RKO (cell line): ENCODE results near the gene EIF4G3.
"Not testable (repeated sequence)": the region's sequence is repeated elsewhere in the genome, so short reads cannot be mapped to it uniquely, and the experiment has no call there.

Source experiments
- DNase-seq: peaks from one replicate; pipeline ENCODE4 v3.0.0-alpha.2; 2016; ENCODE audit warnings: low spot score

Gene EIF4G3

DNA sequence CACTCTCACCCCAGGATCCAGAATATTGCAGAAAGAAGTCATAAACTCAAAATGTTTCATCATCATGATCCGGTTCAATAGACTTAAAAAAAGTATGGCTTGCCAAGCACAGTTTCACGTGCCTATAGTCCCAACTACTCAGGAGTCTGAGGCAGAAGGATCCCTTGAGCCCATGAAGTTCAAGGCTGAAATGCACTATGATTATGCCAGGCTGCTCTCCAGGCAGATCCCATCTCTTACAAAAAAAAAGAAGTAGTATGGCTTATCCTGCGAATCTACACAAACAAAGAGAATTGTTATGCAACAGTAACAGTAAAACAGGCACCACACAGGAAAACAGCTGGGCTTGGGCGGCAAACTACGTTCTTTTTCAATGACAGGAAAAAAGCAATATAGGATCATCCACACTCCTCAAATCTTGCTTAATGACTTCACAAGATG is 76.2 kb downstream of the EIF4G3 start:
- no peak for DNase-seq

DNA sequence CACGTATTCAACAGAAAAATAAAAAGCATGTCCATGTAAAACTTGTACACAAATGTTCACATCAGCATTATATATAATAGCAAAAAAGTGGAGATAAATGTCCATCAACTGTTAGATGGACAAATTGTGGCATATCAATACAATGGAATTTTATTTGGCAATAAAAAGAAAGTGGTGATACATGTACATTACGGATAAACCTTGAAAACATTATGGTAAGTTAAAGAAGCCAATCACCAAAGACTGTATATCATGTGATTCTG is 76.9 kb downstream of the EIF4G3 start:
- DNase-seq, result no peak

DNA sequence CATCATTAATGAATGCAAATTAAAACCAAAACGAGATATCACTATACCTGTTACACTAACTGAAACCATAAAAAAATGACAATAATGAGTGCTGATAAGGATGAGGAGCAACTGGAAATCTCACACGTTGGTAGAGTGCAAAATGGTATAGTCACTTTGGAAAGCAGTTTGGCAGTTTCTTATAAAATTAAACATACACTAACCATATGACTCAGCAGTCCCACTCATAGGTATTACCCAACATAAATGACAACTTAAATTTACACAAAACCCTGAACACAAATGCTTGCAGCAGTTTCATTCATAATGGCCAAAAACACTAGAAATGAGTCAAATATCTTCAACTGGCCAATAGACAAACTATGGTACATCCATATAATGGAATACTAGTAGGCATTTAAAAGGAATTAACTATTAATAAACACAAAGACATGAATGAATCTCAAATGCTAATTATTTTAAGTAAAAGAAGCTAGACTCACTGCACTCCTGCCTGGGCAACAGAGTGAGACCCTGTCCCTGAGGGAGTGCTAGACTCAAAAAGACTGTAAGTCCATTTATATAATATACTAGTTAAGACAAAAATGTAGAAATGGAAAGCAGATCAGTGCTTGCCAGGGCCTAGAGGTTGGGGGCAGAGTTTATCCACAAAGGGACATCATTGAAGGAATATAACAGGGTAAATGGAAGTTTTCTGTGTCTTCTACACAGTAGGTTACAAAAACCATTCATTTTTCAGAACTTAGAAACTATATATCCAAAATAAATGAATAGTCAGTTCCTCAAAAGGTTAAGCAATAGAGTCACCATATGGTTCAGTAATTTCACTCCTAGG is 77.4 kb downstream of the EIF4G3 start:
- peak; percentile 44 for DNase-seq

GRCh38 chr1:21098186-21098915 is 78.3 kb downstream of the EIF4G3 start:
- DNase-seq, result no peak

DNA sequence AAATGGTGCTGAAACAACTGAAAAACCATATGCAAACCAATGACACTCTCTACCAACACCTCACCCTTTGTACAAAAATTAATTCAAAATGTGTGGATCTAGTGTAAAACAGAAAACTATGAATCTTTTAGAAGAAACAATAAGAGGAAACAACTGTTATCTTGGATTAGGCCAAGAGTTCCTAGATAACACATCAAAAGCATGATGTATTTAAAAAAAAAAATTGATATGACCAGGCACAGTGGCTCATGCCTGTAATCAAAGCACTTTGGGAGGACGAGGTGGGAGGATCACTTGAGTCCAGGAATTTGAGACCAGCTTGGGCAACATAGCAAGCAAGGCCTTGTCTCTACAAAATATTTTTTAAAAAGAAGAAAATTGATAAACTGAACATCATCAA is 79.0 kb downstream of the EIF4G3 start:
- DNase-seq, result no peak

DNA sequence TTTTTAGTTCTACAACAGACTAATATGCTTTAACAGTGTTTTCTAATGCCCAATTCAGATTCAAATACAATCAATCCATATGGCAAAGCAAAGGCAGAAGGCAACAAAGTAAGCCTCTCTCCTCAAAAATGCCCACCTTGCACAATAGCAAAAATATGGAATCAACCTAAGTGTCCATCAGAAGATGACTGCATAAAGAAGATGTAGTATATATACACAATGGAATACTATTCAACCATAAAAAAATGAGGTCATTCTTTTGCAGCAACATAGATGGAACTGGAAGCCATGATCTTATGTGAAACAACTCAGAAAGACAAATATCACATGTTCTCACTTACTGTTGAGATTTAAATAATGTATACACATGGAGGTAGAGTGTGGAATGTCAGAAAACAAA is 80.7 kb downstream of the EIF4G3 start:
- no peak for DNase-seq

DNA sequence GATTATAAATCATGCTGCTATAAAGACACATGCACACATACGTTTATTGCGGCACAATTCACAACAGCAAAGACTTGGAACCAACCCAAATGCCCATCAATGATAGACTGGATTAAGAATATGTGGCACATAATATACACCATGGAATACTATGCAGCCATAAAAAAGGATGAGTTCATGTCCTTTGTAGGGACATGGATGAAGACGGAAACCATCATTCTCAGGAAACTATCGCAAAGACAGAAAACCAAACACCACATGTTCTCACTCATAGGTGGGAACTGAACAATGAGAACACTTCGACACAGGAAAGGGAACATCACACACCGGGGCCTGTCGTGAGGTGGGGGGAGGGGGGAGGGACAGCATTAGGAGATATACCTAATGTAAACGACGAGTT is 82.4 kb downstream of the EIF4G3 start:
- not testable (repeated sequence) for DNase-seq

DNA sequence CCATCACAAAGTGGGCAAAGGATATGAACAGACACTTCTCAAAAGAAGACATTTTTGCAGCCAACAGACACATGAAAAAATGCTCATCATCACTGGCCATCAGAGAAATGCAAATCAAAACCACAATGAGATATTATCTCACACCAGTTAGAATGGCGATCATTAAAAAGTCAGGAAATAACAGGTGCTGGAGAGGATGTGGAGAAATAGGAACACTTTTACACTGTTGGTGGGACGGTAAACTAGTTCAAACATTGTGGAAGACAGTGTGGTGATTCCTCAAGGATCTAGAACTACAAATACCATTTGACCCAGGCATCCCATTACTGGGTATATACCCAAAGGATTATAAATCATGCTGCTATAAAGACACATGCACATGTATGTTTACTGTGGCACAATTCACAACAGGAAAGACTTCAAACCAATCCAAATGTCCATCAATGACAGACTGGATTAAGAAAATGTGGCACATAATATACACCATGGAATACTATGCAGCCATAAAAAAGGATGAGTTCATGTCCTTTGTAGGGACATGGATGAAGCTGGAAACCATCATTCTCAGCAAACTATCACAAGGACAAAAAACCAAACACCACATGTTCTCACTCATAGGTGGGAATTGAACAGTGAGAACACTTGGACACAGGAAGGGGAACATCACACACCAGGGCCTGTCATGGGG is 83.3 kb downstream of the EIF4G3 start:
- DNase-seq, result not testable (repeated sequence)

DNA sequence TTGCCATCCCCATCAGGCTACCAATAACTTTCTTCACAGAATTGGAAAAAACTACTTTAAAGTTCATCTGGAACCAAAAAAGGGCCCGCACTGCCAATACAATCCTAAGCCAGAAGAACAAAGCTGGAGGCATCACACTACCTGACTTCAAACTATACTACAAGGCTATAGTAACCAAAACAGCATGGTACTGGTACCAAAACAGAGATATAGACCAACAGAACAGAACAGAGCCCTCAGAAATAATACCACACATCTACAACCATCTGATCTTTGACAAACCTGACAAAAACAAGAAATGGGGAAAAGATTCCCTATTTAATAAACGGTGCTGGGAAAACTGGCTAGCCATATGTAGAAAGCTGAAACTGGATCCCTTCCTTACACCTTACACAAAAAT is 84.2 kb downstream of the EIF4G3 start:
- DNase-seq, result not testable (repeated sequence)

GRCh38 chr1:21091053-21091690 is 85.5 kb downstream of the EIF4G3 start:
- DNase-seq, result peak; percentile 91

DNA sequence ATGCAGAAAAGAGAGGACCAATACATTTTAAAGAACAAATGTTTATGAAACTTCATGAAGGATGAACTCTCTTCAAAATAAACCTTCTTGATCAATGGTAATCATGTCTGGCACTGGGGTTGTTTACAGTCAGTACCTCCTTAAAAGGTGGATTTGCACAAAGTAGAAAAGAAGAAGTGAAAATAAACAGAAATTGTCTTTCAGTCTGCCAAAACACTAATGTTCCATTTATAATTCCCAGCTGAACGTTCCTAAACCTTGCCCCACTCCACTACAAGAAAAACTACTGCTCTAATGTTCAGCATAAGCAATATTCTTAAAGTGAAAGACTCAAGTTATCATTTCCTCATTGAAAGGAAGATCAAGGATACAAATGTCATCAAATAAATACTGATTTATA is 86.2 kb downstream of the EIF4G3 start:
- DNase-seq, result no peak

GRCh38 chr1:21089731-21090130 is 87.0 kb downstream of the EIF4G3 start:
- no peak for DNase-seq

DNA sequence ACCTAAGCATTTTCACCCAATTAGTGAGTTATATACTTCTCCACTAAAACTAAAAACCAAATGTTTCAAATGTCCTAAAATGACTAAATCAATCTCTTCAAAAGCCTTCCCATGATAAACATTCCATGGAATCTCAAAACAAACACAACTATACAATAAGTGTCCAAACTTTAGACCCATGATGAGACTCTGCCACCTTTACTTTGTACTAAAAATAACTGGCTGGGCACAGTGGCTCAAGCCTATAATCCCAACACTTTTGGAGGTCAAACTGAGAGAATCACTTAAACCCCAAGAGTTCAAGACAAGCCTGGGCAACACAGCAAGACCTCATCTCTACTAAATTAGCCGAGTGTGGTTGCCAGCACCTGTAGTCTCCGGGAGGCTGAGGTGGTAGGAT is 87.4 kb downstream of the EIF4G3 start:
- DNase-seq, result no peak

- DNase-seq, result no peak
Measured at GRCh38 chr1:21084111-21084810, 92.4 kb downstream of the EIF4G3 start.

GRCh38 chr1:21082073-21082472 is 94.6 kb downstream of the EIF4G3 start:
- no peak for DNase-seq

- DNase-seq, result peak; percentile 59
Measured at GRCh38 chr1:21077085-21077484, 99.6 kb downstream of the EIF4G3 start.

GRCh38 chr1:21072721-21073120 is 104.0 kb downstream of the EIF4G3 start:
- DNase-seq, result peak; percentile 8

GRCh38 chr1:21069549-21069948 is 107.1 kb downstream of the EIF4G3 start:
- no peak for DNase-seq

DNA sequence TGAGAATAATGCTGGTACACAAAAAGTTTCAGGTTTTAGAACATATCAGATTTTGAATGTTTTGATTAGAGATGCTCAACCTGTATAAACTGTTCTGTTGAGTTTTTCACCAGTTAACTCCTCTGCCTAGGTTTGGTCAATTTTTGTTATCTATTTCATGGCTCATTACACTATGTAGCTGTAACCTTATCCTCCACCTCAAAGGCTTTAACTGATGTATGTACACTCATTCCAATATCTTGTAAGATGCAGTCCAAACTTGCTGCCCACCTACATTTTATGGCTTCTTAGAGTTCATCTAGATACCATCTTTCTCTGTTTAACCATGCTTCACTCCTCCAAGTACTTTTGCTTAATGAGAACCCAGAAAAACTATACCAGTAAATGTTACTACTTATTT is 107.8 kb downstream of the EIF4G3 start:
- DNase-seq, result no peak

DNA sequence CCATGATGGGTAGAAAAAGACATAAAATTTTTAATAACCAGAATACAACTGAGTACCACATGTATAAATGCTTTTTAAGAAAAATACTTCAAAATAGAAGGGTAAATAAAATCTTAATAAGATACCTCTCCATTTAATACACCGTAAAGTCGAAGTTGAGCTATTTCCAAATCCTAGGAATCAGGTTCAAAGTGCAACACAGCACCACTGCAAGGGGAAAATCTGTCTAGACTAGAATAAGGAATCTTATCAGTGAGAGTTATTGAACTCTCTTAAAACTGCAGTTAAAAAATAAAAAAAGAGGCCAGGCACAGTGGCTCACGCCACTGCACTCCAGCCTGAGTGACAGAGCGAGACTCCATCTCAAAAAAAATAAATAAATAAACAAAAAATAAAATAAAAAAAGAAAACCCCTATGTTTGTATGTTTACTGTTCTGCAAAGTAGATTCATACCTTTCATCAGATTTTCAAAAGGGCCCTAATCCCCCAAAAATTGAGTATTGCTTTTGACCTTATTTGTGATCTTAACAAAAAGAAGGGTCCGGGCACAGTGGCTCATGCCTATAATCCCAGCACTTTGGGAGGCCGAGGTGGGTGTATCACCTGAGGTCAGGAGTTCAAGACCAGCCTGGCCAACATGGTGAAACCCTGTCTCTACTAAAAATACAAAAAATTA is 109.0 kb downstream of the EIF4G3 start:
- no peak for DNase-seq

- DNase-seq, result no peak
Measured at GRCh38 chr1:21066356-21067012, 110.2 kb downstream of the EIF4G3 start.
